Epithelial cell of proximal tubule (primary cell): ENCODE data around the gene TMEM61. TPM values are rescaled to one million over a fixed set of nuclear protein-coding genes. Genes with fewer than 3 reads are reported as not detected.

Experiments
- DNase-seq: peaks from one replicate; pipeline ENCODE4 v3.0.0-alpha.2; 2011; ENCODE audit warnings: low read depth
- H3K4me3 ChIP-seq: 2 replicates; pipeline ENCODE4 v1.5.1; 2011; ENCODE audit warnings: low read depth, mild to moderate bottlenecking, low read length
- CTCF ChIP-seq: conservative IDR thresholded peaks from 2 replicates; pipeline ENCODE4 v1.5.1; 2012; ENCODE audit warnings: low read depth, mild to moderate bottlenecking, low read length
- total RNA-seq: library from RNA; depleted of rRNA; stranded (reverse); fragments of >200 nt; gene quantifications from 2 replicates; pipeline ENCODE4 v1.2.3, GENCODE V29; 2015

The TMEM61 gene
- total RNA-seq, 1 donor from 2014 or later: not detected

GRCh38 chr1:54977533-54978297, 2.7 kb upstream of the TMEM61 start:
- H3K4me3 ChIP-seq: no peak overlapping the region
- no peak for TF ChIP-seq CTCF
- no peak for DNase-seq

GRCh38 chr1:54978528-54979326, 1.7 kb upstream of the TMEM61 start:
- TF ChIP-seq CTCF: no peak
- no peak for DNase-seq
- no peak overlapping the region for H3K4me3 ChIP-seq

GRCh38 chr1:54979327-54979891, 1.0 kb upstream of the TMEM61 start:
- no peak for DNase-seq

GRCh38 chr1:54980046-54980527, 341 bp upstream of the TMEM61 start:
- TF ChIP-seq CTCF: no peak
- H3K4me3 ChIP-seq: peak overlapping the region; percentile 53
- no peak for DNase-seq

More at GRCh38 chr1:54979327-54979891, 1.0 kb upstream of the TMEM61 start:
- TF ChIP-seq CTCF: no peak
- H3K4me3 ChIP-seq: no peak overlapping the region

GRCh38 chr1:54981466-54981865, 1.0 kb downstream of the TMEM61 start:
- no peak for TF ChIP-seq CTCF
- DNase-seq: no peak
- no peak overlapping the region for H3K4me3 ChIP-seq

- H3K4me3 ChIP-seq: no peak overlapping the region
- no peak for TF ChIP-seq CTCF
- DNase-seq: no peak
These were observed 2.3 kb downstream of the TMEM61 start for GRCh38 chr1:54982739-54983138.
